ENCODE results near the gene KIRREL3.

Gene KIRREL3

GRCh38 chr11:126965331-126965730, 35.2 kb downstream of the KIRREL3 start:
- no peaks in the 10 kb centered on the region for H3K9me2 ChIP-seq (replicated peaks; ENCODE audit: insufficient read depth, low read length)
- no peaks in the 10 kb centered on the region for H3K27me3 ChIP-seq (ENCODE audit: low read length)
- H3K4me2 ChIP-seq (ENCODE audit: low read depth, low read length, poor library complexity, severe bottlenecking): no peak overlapping the region
- H3K9ac ChIP-seq (ENCODE audit: low read length): no peak overlapping the region
- H3K36me3 ChIP-seq (ENCODE audit: low read length): no peaks in the 10 kb centered on the region
- H3K4me3 ChIP-seq (ENCODE audit: insufficient read depth, low read length, poor library complexity, severe bottlenecking): no peak overlapping the region
- H3K79me2 ChIP-seq (ENCODE audit: insufficient read depth, low read length): no peaks in the 10 kb centered on the region
- no peak overlapping the region for H2AFZ ChIP-seq (ENCODE audit: low read depth, low read length, severe bottlenecking)
- TF ChIP-seq, protein P1, sequence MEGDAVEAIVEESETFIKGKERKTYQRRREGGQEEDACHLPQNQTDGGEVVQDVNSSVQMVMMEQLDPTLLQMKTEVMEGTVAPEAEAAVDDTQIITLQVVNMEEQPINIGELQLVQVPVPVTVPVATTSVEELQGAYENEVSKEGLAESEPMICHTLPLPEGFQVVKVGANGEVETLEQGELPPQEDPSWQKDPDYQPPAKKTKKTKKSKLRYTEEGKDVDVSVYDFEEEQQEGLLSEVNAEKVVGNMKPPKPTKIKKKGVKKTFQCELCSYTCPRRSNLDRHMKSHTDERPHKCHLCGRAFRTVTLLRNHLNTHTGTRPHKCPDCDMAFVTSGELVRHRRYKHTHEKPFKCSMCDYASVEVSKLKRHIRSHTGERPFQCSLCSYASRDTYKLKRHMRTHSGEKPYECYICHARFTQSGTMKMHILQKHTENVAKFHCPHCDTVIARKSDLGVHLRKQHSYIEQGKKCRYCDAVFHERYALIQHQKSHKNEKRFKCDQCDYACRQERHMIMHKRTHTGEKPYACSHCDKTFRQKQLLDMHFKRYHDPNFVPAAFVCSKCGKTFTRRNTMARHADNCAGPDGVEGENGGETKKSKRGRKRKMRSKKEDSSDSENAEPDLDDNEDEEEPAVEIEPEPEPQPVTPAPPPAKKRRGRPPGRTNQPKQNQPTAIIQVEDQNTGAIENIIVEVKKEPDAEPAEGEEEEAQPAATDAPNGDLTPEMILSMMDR (IDR thresholded peaks at IDR 0.05; ENCODE audit: insufficient read depth, low read length, poor library complexity, severe bottlenecking): no peak
- TF ChIP-seq EZH2phosphoT487 (conservative IDR thresholded peaks at IDR 0.05; ENCODE audit: low read length): no peak
- no peak overlapping the region for H3K27ac ChIP-seq (ENCODE audit: low read depth, low read length)
- H4K20me1 ChIP-seq (ENCODE audit: low read depth, low read length): no peaks in the 10 kb centered on the region
- H3K9me3 ChIP-seq (ENCODE audit: insufficient read depth, low read length): no peaks in the 10 kb centered on the region
- H3F3A ChIP-seq (ENCODE audit: insufficient read depth): no peaks in the 10 kb centered on the region

DNA sequence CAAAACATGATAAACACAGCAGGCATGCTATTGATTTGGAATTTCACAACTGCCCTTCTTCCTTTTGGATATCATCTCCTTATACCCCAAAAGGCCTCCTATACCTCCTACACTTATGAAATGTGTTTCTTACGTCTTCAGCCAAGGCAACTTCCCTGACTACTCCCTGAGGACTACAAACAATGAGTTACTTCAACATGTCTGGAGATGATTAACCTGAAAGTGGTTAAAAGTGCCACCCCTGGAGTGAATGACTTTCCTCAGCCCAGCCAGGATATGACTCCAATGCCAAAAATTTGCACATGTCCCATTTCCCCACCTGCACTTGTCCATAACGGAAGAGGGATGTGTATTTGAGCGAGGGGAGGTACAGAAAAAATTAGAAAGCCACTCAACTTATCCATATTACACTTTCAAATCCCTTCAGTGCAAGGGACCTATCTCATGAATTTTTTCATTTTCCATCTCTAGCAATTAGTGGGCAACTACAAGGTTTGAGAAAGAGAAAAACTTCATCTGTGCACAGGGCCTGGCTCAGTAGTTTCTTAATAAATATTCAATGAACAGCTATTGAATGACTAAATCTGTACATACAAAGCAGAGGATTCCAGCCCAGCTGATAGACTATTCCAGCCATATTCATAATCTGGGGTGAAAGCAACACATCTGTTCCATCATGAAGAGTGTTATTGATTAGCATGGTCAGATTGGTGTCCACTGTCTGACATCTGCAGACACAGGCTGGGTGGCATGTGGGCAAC, 36.8 kb downstream of the KIRREL3 start:
- Histone ChIP-seq H3K9ac (ENCODE audit: low read length) (no peak overlapping the region), H3K36me3 (ENCODE audit: low read length) (no peaks in the 10 kb centered on the region), H3K4me2 (ENCODE audit: low read depth, low read length, poor library complexity, severe bottlenecking) (no peak overlapping the region), H3K4me3 (ENCODE audit: insufficient read depth, low read length, poor library complexity, severe bottlenecking) (no peak overlapping the region), H3K9me2 (replicated peaks; ENCODE audit: insufficient read depth, low read length) (no peaks in the 10 kb centered on the region), H3K9me3 (ENCODE audit: insufficient read depth, low read length) (no peaks in the 10 kb centered on the region), H3F3A (ENCODE audit: insufficient read depth) (no peaks in the 10 kb centered on the region), H4K20me1 (ENCODE audit: low read depth, low read length) (no peaks in the 10 kb centered on the region), H3K79me2 (ENCODE audit: insufficient read depth, low read length) (no peaks in the 10 kb centered on the region), H3K27me3 (ENCODE audit: low read length) (no peaks in the 10 kb centered on the region), H3K27ac (ENCODE audit: low read depth, low read length) (no peak overlapping the region), H2AFZ (ENCODE audit: low read depth, low read length, severe bottlenecking) (no peak overlapping the region)
- TF ChIP-seq EZH2phosphoT487 (conservative IDR thresholded peaks at IDR 0.05; ENCODE audit: low read length): no peak
- TF ChIP-seq, protein P1 (IDR thresholded peaks at IDR 0.05; ENCODE audit: insufficient read depth, low read length, poor library complexity, severe bottlenecking): no peak

GRCh38 chr11:126963115-126963514, 37.5 kb downstream of the KIRREL3 start:
- no peaks in the 10 kb centered on the region for H3K9me3 ChIP-seq (ENCODE audit: insufficient read depth, low read length)
- no peak overlapping the region for H2AFZ ChIP-seq (ENCODE audit: low read depth, low read length, severe bottlenecking)
- no peak overlapping the region for H3K9ac ChIP-seq (ENCODE audit: low read length)
- no peaks in the 10 kb centered on the region for H3K36me3 ChIP-seq (ENCODE audit: low read length)
- no peaks in the 10 kb centered on the region for H3K27me3 ChIP-seq (ENCODE audit: low read length)
- H3F3A ChIP-seq (ENCODE audit: insufficient read depth): no peaks in the 10 kb centered on the region
- H4K20me1 ChIP-seq (ENCODE audit: low read depth, low read length): no peaks in the 10 kb centered on the region
- no peaks in the 10 kb centered on the region for H3K9me2 ChIP-seq (replicated peaks; ENCODE audit: insufficient read depth, low read length)
- no peaks in the 10 kb centered on the region for H3K79me2 ChIP-seq (ENCODE audit: insufficient read depth, low read length)
- H3K4me2 ChIP-seq (ENCODE audit: low read depth, low read length, poor library complexity, severe bottlenecking): no peak overlapping the region
- H3K4me3 ChIP-seq (ENCODE audit: insufficient read depth, low read length, poor library complexity, severe bottlenecking): no peak overlapping the region
- H3K27ac ChIP-seq (ENCODE audit: low read depth, low read length): no peak overlapping the region
- no peak for TF ChIP-seq EZH2phosphoT487 (conservative IDR thresholded peaks at IDR 0.05; ENCODE audit: low read length)
- TF ChIP-seq, protein P1 (IDR thresholded peaks at IDR 0.05; ENCODE audit: insufficient read depth, low read length, poor library complexity, severe bottlenecking): no peak

All from SU-DHL-6 (cell line).